ENCODE measurements around the gene COX7B. TPM values are rescaled to one million over a fixed set of nuclear protein-coding genes. Genes with fewer than 3 reads are reported as not detected.

Gene COX7B
- total RNA-seq, 3 donors from 2014 or later (not counting 1 experiment from before 2014, with no cell fraction given) = 133 to 168 (median 136) TPM

DNA sequence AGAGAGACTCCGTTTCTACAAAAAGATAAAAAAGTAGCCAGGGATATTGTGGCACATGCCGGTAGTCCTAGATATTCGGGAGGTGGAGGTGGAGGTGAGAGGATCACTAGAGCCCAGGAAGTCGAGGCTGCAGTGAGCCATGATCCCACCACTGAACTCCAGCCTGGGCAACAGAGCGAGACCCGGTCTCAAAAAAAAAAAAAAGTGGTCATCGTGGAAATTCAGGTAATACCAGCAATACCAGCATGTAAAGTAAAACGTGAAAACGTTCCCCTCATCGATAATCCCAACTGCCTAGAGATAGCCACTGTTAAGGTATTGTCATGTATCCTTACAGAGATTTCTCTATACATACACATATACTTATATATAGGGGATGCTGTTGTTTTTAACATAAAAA lies 5.6 kb upstream of the COX7B start:
- Histone ChIP-seq H3K36me3 (ENCODE audit: control insufficient read depth, insufficient read depth, low read length) (no peaks in the 10 kb centered on the region), H3K4me3 (ENCODE audit: low read length) (no peak overlapping the region), H3K4me1 (ENCODE audit: control insufficient read depth, insufficient read depth, low read length) (peaks cover 8% of the 10 kb centered on the region), H3K27me3 (ENCODE audit: control insufficient read depth, insufficient read depth, low read length) (no peaks in the 10 kb centered on the region), H3K27ac (ENCODE audit: low read length) (peak overlapping the region; percentile 98), H3K9me3 (ENCODE audit: control insufficient read depth, insufficient read depth, low read length) (no peaks in the 10 kb centered on the region)
- Mint-ChIP-seq H3K4me1 (peaks cover 23 to 25% of the 10 kb centered on the region in 2 donors), H3K27me3 (ENCODE audit: low read depth in 2 of 2) (no peaks in the 10 kb centered on the region), H3K36me3 (no peaks in the 10 kb centered on the region), H3K4me3 (peak overlapping the region; percentile 94), H3K9me3 (no peaks in the 10 kb centered on the region), H3K27ac (peak overlapping the region; percentile 98 to 99)
- 77% methylated on average over 6 of the region's 10 CpGs for whole genome bisulfite sequencing (ENCODE audit: insufficient coverage)
- intact Hi-C loops (cut with micrococcal nuclease) = loop anchor here (2.0 kb wide), 1 partner anchor 17 kb away; the partner anchor contains the start of gene ATP7A
- TF ChIP-seq, protein P1, sequence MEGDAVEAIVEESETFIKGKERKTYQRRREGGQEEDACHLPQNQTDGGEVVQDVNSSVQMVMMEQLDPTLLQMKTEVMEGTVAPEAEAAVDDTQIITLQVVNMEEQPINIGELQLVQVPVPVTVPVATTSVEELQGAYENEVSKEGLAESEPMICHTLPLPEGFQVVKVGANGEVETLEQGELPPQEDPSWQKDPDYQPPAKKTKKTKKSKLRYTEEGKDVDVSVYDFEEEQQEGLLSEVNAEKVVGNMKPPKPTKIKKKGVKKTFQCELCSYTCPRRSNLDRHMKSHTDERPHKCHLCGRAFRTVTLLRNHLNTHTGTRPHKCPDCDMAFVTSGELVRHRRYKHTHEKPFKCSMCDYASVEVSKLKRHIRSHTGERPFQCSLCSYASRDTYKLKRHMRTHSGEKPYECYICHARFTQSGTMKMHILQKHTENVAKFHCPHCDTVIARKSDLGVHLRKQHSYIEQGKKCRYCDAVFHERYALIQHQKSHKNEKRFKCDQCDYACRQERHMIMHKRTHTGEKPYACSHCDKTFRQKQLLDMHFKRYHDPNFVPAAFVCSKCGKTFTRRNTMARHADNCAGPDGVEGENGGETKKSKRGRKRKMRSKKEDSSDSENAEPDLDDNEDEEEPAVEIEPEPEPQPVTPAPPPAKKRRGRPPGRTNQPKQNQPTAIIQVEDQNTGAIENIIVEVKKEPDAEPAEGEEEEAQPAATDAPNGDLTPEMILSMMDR (IDR thresholded peaks at IDR 0.05) = no peak
- ATAC-seq = no peak
- no peak for DNase-seq

DNA sequence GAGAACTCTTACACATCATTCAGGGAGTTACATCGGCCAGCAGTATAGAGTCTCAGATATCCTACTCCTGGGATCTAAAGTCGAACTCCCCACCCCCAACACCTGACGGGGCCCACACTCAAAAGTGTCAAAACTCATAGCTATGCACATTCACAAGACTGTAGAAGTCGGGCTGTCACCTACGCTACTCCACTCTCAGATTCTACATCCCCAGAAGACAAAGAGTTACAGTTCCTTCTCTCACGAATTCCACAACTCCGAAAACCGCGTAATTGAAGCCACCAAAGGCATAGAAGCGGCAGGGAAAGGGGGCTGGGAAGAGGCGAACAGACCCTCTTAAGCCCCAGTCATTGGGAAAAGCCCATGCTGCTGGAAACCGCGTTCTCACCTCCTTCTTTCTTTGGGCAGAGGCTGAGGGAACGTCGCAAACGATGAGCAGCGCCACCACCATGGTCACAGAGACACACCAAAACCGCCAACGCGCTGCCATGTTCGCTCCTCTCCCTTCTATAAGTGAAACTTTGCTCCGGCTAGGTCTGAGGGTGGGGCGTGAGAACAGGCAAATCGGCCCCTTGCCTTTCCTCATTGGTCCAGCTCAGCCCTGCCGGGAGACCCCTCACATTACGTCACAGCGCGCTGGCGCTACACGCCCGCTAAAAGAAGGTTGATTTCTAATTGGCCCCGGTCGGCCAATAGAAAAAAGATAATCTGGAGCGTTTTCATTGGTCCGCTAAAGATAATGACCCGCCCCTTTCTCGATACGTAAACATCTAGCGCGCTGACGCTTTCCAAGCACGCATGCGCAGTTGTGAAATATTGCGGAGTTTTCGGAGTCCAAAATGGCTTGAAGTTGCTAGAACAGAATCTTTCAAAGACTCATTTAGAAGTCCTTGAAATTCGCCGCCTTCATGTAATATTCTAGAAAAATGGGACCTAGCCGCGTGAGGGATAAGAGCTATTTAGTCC lies 4.1 kb upstream of the COX7B start, which contains the start of gene MAGT1:
TSS of gene MAGT1 (minus strand) at position 515 of the 966 bp plus-strand sequence. CDS start at position 490, 25 bp downstream.
- H3K4me1 Mint-ChIP-seq = peaks cover 20 to 38% of the 10 kb centered on the region in 2 donors
- no peaks in the 10 kb centered on the region for H3K9me3 Mint-ChIP-seq
- Histone ChIP-seq H3K4me1 (ENCODE audit: control insufficient read depth, insufficient read depth, low read length) (peaks cover 11% of the 10 kb centered on the region), H3K27ac (ENCODE audit: low read length) (peak within 1 kb of the TSS; percentile 99), H3K27me3 (ENCODE audit: control insufficient read depth, insufficient read depth, low read length) (no peaks in the 10 kb centered on the region), H3K36me3 (ENCODE audit: control insufficient read depth, insufficient read depth, low read length) (no peaks in the 10 kb centered on the region), H3K4me3 (ENCODE audit: low read length) (peak within 1 kb of the TSS; percentile 87), H3K9me3 (ENCODE audit: control insufficient read depth, insufficient read depth, low read length) (no peaks in the 10 kb centered on the region)
- WGBS (ENCODE audit: insufficient coverage) = 0% methylated on average over 45 of the region's 49 CpGs
- DNase-seq (peak; percentile 78 to 96), ATAC-seq (peak; percentile 80 to 94 (median 86))
- intact Hi-C loops (cut with micrococcal nuclease) = loop anchor here (2.0 kb wide), 1 partner anchor 16 kb away; the partner anchor contains the start of gene ATP7A
- peak within 1 kb of the TSS; percentile 94 for H3K4me3 Mint-ChIP-seq
- no peaks in the 10 kb centered on the region for H3K36me3 Mint-ChIP-seq
- no peaks in the 10 kb centered on the region for H3K27me3 Mint-ChIP-seq (ENCODE audit: low read depth in 2 of 2)
- TF ChIP-seq, protein P1 (IDR thresholded peaks at IDR 0.05) = no peak
- H3K27ac Mint-ChIP-seq = peak within 1 kb of the TSS; percentile 98 to 99

DNA sequence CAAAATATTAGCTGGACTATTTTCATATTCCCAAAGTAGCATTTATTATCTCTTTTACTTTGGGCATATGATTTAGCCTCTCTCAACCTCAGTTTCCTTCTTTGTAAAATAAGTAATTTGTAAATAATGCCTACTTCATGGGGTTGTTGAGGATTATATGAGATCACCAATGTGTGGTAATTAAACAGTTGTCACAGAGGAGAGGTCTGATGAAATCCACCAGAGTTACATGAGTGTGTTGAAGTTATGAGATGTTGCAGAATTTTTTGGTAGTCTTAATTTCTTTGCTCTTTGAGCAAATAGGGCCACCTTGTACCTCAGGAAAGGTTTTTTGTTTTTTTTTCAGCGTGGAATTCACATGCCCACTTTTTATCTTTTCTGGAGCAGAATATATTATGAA lies 1.4 kb downstream of the COX7B start:
- intact Hi-C loops (cut with micrococcal nuclease) = no loop called here
- Mint-ChIP-seq H3K36me3 (no peaks in the 10 kb centered on the region), H3K4me1 (peaks cover 7 to 23% of the 10 kb centered on the region in 2 donors), H3K4me3 (peak overlapping the region; percentile 96), H3K9me3 (no peaks in the 10 kb centered on the region), H3K27me3 (ENCODE audit: low read depth in 2 of 2) (no peaks in the 10 kb centered on the region), H3K27ac (peak overlapping the region; percentile 92 to 94)
- Histone ChIP-seq H3K4me3 (ENCODE audit: low read length) (peak overlapping the region; percentile 66), H3K27ac (ENCODE audit: low read length) (peak overlapping the region; percentile 85), H3K4me1 (ENCODE audit: control insufficient read depth, insufficient read depth, low read length) (peaks cover 14% of the 10 kb centered on the region), H3K36me3 (ENCODE audit: control insufficient read depth, insufficient read depth, low read length) (peaks cover 7% of the 10 kb centered on the region), H3K27me3 (ENCODE audit: control insufficient read depth, insufficient read depth, low read length) (no peaks in the 10 kb centered on the region), H3K9me3 (ENCODE audit: control insufficient read depth, insufficient read depth, low read length) (no peaks in the 10 kb centered on the region)
- no CpG with 5 or more reads among the region's 1 CpG for WGBS (ENCODE audit: insufficient coverage)
- ATAC-seq (no peak), DNase-seq (no peak)
- TF ChIP-seq, protein P1 (IDR thresholded peaks at IDR 0.05) = no peak

All from natural killer cell (primary cell).